DOHH2 (cell line): ENCODE measurements around the gene LRMDA.

Experiments used
- H3F3A ChIP-seq: fragments of 200-600 bp; sonication (generic), shearing (Covaris generic); 2 replicates; pipeline ENCODE4 v1.6.0; 2016; ENCODE audit warnings: antibody characterized with exemption, mild to moderate bottlenecking; ENCODE audit not compliant: control insufficient read depth, insufficient read depth
- H3K27ac ChIP-seq: fragments of 200-600 bp; sonication (generic); 2 replicates; pipeline ENCODE4 v1.5.1; 2014; ENCODE audit warnings: low read depth, mild to moderate bottlenecking, low read length, moderate library complexity
- H3K27me3 ChIP-seq: fragments of 200-600 bp; sonication (generic); 2 replicates; pipeline ENCODE4 v1.6.1; 2014; ENCODE audit warnings: mild to moderate bottlenecking, low read length, mixed read lengths; ENCODE audit not compliant: control insufficient read depth
- H3K36me3 ChIP-seq: fragments of 200-600 bp; sonication (generic); 2 replicates; pipeline ENCODE4 v1.6.1; 2014; ENCODE audit warnings: mild to moderate bottlenecking, low read length, moderate library complexity, mixed read lengths; ENCODE audit not compliant: control insufficient read depth
- H3K4me1 ChIP-seq: fragments of 200-600 bp; sonication (generic); 2 replicates; pipeline ENCODE4 v1.6.1; 2014; ENCODE audit warnings: mild to moderate bottlenecking, low read length, mixed read lengths; ENCODE audit not compliant: control insufficient read depth
- H3K4me2 ChIP-seq: fragments of 200-600 bp; sonication (generic); 2 replicates; pipeline ENCODE4 v1.6.0; 2014; ENCODE audit warnings: mild to moderate bottlenecking, low read length, moderate library complexity
- H3K4me3 ChIP-seq: fragments of 200-600 bp; sonication (generic); 2 replicates; pipeline ENCODE4 v1.5.1; 2014; ENCODE audit warnings: mild to moderate bottlenecking, low read length, mixed read lengths
- H3K79me2 ChIP-seq: fragments of 200-600 bp; sonication (generic); 2 replicates; pipeline ENCODE4 v1.6.1; 2014; ENCODE audit warnings: mild to moderate bottlenecking, low read length, mixed read lengths; ENCODE audit not compliant: control insufficient read depth
- H3K9me2 ChIP-seq: fragments of 200-600 bp; sonication (generic); replicated peaks from 2 replicates; pipeline ENCODE4 v1.6.1; 2014; ENCODE audit warnings: mild to moderate bottlenecking, low read length, mixed read lengths; ENCODE audit not compliant: control insufficient read depth
- H3K9me3 ChIP-seq: fragments of 200-600 bp; sonication (generic); 2 replicates; pipeline ENCODE4 v1.6.1; 2014; ENCODE audit warnings: antibody characterized with exemption, low read length, mixed read lengths; ENCODE audit not compliant: control insufficient read depth, insufficient read depth
- H4K20me1 ChIP-seq: fragments of 200-600 bp; sonication (generic); 2 replicates; pipeline ENCODE4 v1.6.0; 2014; ENCODE audit warnings: low read depth, mild to moderate bottlenecking, antibody characterized with exemption, low read length, moderate library complexity; ENCODE audit not compliant: control insufficient read depth, insufficient read depth
- EZH2phosphoT487 ChIP-seq: fragments of 200-600 bp; sonication (generic); IDR thresholded peaks from 2 replicates; pipeline ENCODE4 v1.6.1; 2017; ENCODE audit warnings: borderline replicate concordance, mild to moderate bottlenecking, antibody characterized with exemption, low read length, moderate library complexity, mixed read lengths
- TF ChIP-seq, protein P1 (sequence below): fragments of 200-600 bp; sonication (generic); IDR thresholded peaks from one replicate; pipeline ENCODE4 v1.5.1; 2014; ENCODE audit warnings: antibody characterized with exemption, mild to moderate bottlenecking, low read depth, low read length; ENCODE audit not compliant: poor library complexity, severe bottlenecking

LRMDA gene

DNA sequence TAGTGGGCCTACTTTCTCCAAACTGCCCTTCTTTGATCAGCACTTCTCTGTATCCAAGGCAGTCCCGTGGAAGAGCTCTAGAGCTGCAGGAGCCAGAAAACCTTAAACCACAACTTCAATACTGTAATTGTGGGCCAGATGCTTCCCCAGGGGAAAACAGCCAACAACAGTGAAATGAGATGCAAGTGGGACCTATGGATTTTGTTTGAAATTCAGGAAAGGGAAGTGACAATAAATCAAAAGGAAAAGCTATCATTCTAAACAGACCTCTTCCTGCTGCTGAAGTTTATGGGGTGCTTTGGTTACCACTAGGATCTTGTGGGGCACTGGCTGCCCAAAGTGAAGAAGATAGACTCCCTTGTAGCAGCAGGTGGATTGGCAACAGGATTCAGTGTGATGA, 1031.7 kb downstream of the LRMDA start:
- Histone ChIP-seq H3K9me2 (no peaks in the 10 kb centered on the region), H4K20me1 (no peaks in the 10 kb centered on the region), H3K27ac (no peak overlapping the region), H3K36me3 (no peaks in the 10 kb centered on the region), H3K4me1 (no peaks in the 10 kb centered on the region), H3K9me3 (no peaks in the 10 kb centered on the region), H3F3A (no peaks in the 10 kb centered on the region), H3K4me3 (no peak overlapping the region), H3K27me3 (no peaks in the 10 kb centered on the region), H3K79me2 (no peaks in the 10 kb centered on the region), H3K4me2 (no peak overlapping the region)
- no peak for TF ChIP-seq EZH2phosphoT487
- TF ChIP-seq, protein P1, sequence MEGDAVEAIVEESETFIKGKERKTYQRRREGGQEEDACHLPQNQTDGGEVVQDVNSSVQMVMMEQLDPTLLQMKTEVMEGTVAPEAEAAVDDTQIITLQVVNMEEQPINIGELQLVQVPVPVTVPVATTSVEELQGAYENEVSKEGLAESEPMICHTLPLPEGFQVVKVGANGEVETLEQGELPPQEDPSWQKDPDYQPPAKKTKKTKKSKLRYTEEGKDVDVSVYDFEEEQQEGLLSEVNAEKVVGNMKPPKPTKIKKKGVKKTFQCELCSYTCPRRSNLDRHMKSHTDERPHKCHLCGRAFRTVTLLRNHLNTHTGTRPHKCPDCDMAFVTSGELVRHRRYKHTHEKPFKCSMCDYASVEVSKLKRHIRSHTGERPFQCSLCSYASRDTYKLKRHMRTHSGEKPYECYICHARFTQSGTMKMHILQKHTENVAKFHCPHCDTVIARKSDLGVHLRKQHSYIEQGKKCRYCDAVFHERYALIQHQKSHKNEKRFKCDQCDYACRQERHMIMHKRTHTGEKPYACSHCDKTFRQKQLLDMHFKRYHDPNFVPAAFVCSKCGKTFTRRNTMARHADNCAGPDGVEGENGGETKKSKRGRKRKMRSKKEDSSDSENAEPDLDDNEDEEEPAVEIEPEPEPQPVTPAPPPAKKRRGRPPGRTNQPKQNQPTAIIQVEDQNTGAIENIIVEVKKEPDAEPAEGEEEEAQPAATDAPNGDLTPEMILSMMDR: no peak

DNA sequence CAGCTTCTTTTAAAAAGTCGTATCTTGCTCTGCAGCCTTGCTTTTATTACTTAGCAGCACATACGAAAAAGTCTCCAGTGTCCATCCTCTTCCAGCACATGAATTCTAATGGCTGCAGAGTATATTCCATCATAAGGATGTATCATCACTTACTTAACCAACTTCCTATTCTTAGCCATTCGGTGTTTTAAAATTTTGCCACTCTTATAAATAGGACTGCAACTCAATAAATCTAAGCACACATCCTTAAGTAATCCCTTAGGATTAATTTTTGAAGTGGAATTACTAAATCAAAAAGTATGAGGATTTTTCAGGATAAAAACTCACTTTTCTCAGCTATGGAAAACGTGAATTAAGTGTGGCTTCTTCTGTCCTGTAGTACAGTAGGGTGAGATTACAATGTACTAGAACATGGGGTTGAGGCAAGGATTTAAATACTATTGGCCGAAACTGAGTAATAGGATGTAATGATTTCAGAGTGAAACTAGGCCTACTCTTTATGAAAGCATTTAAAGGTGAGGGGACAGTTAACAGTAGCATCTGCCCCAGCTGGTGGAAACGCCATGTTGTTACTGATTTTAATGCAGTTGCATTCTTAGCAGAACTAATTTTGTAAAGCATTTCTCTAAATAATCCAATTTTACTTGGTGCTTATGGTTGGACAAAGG, 1035.5 kb downstream of the LRMDA start:
- H3K9me3 ChIP-seq: no peaks in the 10 kb centered on the region
- H3K36me3 ChIP-seq: no peaks in the 10 kb centered on the region
- no peaks in the 10 kb centered on the region for H3K27me3 ChIP-seq
- H4K20me1 ChIP-seq: no peaks in the 10 kb centered on the region
- H3K4me1 ChIP-seq: no peaks in the 10 kb centered on the region
- no peak overlapping the region for H3K27ac ChIP-seq
- H3K9me2 ChIP-seq: no peaks in the 10 kb centered on the region
- TF ChIP-seq EZH2phosphoT487: no peak
- TF ChIP-seq, protein P1: no peak
- no peak overlapping the region for H3K4me3 ChIP-seq
- no peaks in the 10 kb centered on the region for H3F3A ChIP-seq
- H3K79me2 ChIP-seq: no peaks in the 10 kb centered on the region
- no peak overlapping the region for H3K4me2 ChIP-seq

DNA sequence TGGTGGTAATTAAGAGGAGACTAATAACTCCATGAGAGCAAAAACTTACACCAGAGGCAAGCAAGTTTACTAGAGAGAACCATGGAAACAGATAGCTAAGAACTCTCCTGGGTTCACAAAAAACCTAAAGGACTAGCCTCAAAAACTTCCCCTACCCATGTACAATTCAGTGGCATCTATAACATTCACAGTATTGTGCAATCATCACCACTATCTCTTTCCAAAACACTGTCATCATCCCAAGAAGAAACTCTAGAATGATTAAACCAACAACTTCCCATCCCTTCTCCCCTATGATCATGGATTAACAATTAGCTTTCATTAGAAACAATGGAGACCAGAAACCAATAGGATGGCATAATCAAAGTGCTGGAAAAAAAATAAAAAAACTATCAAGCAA, 1038.3 kb downstream of the LRMDA start:
- Histone ChIP-seq H3K4me1 (no peaks in the 10 kb centered on the region), H3K36me3 (no peaks in the 10 kb centered on the region), H3K9me2 (no peaks in the 10 kb centered on the region), H3K4me3 (no peak overlapping the region), H4K20me1 (no peaks in the 10 kb centered on the region), H3F3A (no peaks in the 10 kb centered on the region), H3K27me3 (no peaks in the 10 kb centered on the region), H3K79me2 (no peaks in the 10 kb centered on the region), H3K27ac (no peak overlapping the region), H3K9me3 (no peaks in the 10 kb centered on the region), H3K4me2 (no peak overlapping the region)
- TF ChIP-seq, protein P1: no peak
- TF ChIP-seq EZH2phosphoT487: no peak
